ENCODE results near the gene HDGFL2.

DNA sequence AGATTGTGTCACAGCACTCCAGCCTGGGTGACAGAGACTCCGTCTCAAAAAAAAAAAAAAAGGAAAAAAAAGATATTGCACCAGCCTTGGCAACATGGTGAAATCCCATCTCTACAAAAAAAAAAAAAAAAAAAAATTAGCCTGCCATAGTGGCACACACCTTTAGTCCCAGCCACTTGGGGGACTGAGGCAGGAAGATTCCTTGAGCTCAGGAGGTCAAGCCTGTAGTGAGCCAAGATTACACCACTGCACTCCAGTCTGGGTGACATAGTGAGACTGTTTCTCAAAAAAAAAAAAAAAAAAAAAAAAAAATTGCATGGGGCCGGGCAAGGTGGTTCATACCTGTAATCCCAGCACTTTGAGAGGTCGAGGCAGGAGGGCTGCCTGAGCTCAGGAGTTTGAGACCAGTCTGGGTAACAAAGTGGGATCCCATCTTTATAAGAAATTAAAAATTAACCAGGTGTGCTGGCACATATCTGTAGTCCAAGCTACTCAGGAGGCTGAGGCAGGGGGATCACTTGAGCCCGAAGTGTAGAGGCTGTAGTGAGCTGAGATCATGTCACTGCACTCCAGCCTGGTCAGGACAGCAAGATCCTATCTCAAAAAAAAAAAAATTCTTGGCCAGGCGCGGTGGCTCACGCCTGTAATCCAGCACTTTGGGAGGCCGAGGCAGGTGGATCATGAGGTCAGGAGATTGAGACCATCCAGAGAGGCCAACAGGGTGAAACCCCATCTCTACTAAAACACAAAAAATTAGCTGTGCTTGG lies 7.1 kb upstream of the HDGFL2 start:
- no peak for TF ChIP-seq POU2F2 (IDR thresholded peaks at IDR 0.05; ENCODE audit: low read depth, low read length)
- no peak for TF ChIP-seq POLR2A (IDR thresholded peaks at IDR 0.05; ENCODE audit: low read depth, low read length)

Data from GM12891 (cell line).